ENCODE data around the gene FHIT.

- TF ChIP-seq CTCF (conservative IDR thresholded peaks at IDR 0.05; ENCODE audit: low read depth, low read length) (no peak), CEBPB (IDR thresholded peaks at IDR 0.05; ENCODE audit: low read depth, low read length) (no peak), ELK1 (IDR thresholded peaks at IDR 0.05; ENCODE audit: borderline replicate concordance, low read depth, low read length) (no peak), MAFK (IDR thresholded peaks at IDR 0.05; ENCODE audit: low read depth, low read length) (no peak), POLR2A (IDR thresholded peaks at IDR 0.05; ENCODE audit: low read depth, low read length) (no peak), USF2 (IDR thresholded peaks at IDR 0.05; ENCODE audit: low read depth, low read length) (no peak), NFE2L2 (IDR thresholded peaks at IDR 0.05; ENCODE audit: low read depth, low read length) (no peak), MAZ (IDR thresholded peaks at IDR 0.05; ENCODE audit: borderline replicate concordance, low read depth, low read length) (no peak), RAD21 (IDR thresholded peaks at IDR 0.05; ENCODE audit: low read length) (no peak), MXI1 (IDR thresholded peaks at IDR 0.05; ENCODE audit: borderline replicate concordance, low read depth, low read length) (no peak)
These were observed 261.4 kb downstream of the FHIT start for GRCh38 chr3:60989626-60990441.
